T-cell (primary cell): ENCODE measurements around the gene RARA. TPM values are rescaled to one million over a fixed set of nuclear protein-coding genes. Genes with fewer than 3 reads are reported as not detected.
"Not testable (repeated sequence)": the region's sequence is repeated elsewhere in the genome, so short reads cannot be mapped to it uniquely, and the experiment has no call there.

Source experiments
- ATAC-seq, 4 experiments: fragments of 200-7000 bp in 3 of 4; fragments of 150-1000 bp in 1 of 4; cut with Tn5 transposase; replicated peaks in 1 of 4; 1 replicate in 3 of 4; 2 replicates in 1 of 4; pipeline ENCODE4 v1.10.0; 2021; ENCODE audit warnings: moderate library complexity in 3 of 4, mild to moderate bottlenecking in 2 of 4, moderate number of reproducible peaks in 1 of 4
- CTCF ChIA-PET, 2 donors: fragments of 300-600 bp; sonication (Branson Sonifier 250); formaldehyde crosslinking; loops; one replicate each; lab custom pipeline; 2022; ENCODE audit warnings: antibody characterized with exemption in 2 of 2; lab: Charles Lee
- POLR2A ChIA-PET, 2 donors: fragments of 300-600 bp; sonication (Branson Sonifier 250); formaldehyde crosslinking; loops; one replicate each; lab custom pipeline; 2022; ENCODE audit warnings: antibody characterized with exemption in 2 of 2; lab: Charles Lee
- DNase-seq, 35 experiments: peaks; one replicate each; pipeline versions ENCODE4 v3.0.0 to v3.0.0-alpha.2; 2013 to 2023
- H3K27ac ChIP-seq: one replicate; pipeline ENCODE4 v1.5.1; 2013; ENCODE audit warnings: low read length
- H3K27me3 ChIP-seq, 2 experiments: replicated peaks in 1 of 2; 1 replicate in 1 of 2; 2 replicates in 1 of 2; pipeline versions ENCODE4 v1.6.1 to v1.7.0; 2013; ENCODE audit warnings: low read length in 1 of 2, mixed read lengths in 1 of 2; ENCODE audit not compliant: control insufficient read depth in 2 of 2, insufficient read depth in 2 of 2; ENCODE audit errors: extremely low read depth in 1 of 2
- H3K36me3 ChIP-seq, 2 donors: 1 replicate in 1 of 2; 2 replicates in 1 of 2; pipeline versions ENCODE4 v1.6.1 to v1.7.0; 2013; ENCODE audit warnings: low read length in 1 of 2; ENCODE audit not compliant: control insufficient read depth in 2 of 2, insufficient read depth in 1 of 2; ENCODE audit errors: extremely low read depth in 1 of 2
- H3K4me1 ChIP-seq, 2 experiments: 1 replicate in 1 of 2; 2 replicates in 1 of 2; pipeline versions ENCODE4 v1.6.1 to v1.7.0; 2013; ENCODE audit warnings: low read length in 2 of 2, mixed read lengths in 1 of 2; ENCODE audit not compliant: insufficient read depth in 2 of 2, control insufficient read depth in 1 of 2; ENCODE audit errors: extremely low read depth in 1 of 2
- H3K4me3 ChIP-seq, 2 donors: 1 replicate in 1 of 2; 2 replicates in 1 of 2; pipeline versions ENCODE4 v1.5.1 to v1.7.0; 2013; ENCODE audit warnings: mild to moderate bottlenecking in 2 of 2, low read length in 1 of 2, moderate library complexity in 1 of 2; ENCODE audit not compliant: control insufficient read depth in 1 of 2; ENCODE audit errors: extremely low read depth in 1 of 2
- H3K9me3 ChIP-seq: 2 replicates; pipeline ENCODE4 v1.7.0; 2013
- H3K27ac Mint-ChIP-seq, 2 donors: one replicate each; pipeline ENCODE4 v1.8.0; 2020 to 2021; ENCODE audit warnings: mild to moderate bottlenecking in 2 of 2, mixed read lengths in 2 of 2
- H3K27me3 Mint-ChIP-seq, 2 donors: one replicate each; pipeline ENCODE4 v1.8.0; 2021 to 2022; ENCODE audit warnings: mixed read lengths in 2 of 2
- H3K36me3 Mint-ChIP-seq: one replicate; pipeline ENCODE4 v1.8.0; 2021; ENCODE audit warnings: mixed read lengths
- H3K4me1 Mint-ChIP-seq, 3 donors: one replicate each; pipeline ENCODE4 v1.8.0; 2020 to 2022; ENCODE audit warnings: mixed read lengths in 3 of 3, mild to moderate bottlenecking in 1 of 3
- H3K4me3 Mint-ChIP-seq, 3 donors: one replicate each; pipeline ENCODE4 v1.8.0; 2020 to 2022; ENCODE audit warnings: mild to moderate bottlenecking in 3 of 3, mixed read lengths in 3 of 3, moderate library complexity in 3 of 3
- H3K9me3 Mint-ChIP-seq, 3 donors: one replicate each; pipeline ENCODE4 v1.8.0; 2020 to 2022; ENCODE audit warnings: mixed read lengths in 3 of 3
- WGBS: methylation state at CpG from one replicate; pipeline ENCODE4 v1.1.5; 2013; ENCODE audit warnings: missing lambda C conversion rate; ENCODE audit not compliant: insufficient coverage; 5-methylcytosine and 5-hydroxymethylcytosine counted together
- total RNA-seq, 35 experiments: library from RNA in 6 of 35; stranded (reverse) in 6 of 35; fragments of 120-200 nt in 1 of 35; gene quantifications; one replicate each; pipeline versions ENCODE4 v1.2.1 to v1.2.4 and lab custom pipeline; 2013 to 2026

RARA gene
- total RNA-seq, 5 donors from 2014 or later (not counting 1 experiment from before 2014, with no cell fraction given), result 46.8 to 90.7 (median 69.1) TPM

GRCh38 chr17:40293363-40293762 is 15.6 kb upstream of the RARA start:
- Mint-ChIP-seq H3K4me3 (no peak overlapping the region), H3K27me3 (no peaks in the 10 kb centered on the region), H3K9me3 (no peaks in the 10 kb centered on the region), H3K36me3 (peaks cover 7% of the 10 kb centered on the region), H3K4me1 (peaks cover 6 to 9% (median 6%) of the 10 kb centered on the region in 3 donors), H3K27ac (no peak overlapping the region)
- Histone ChIP-seq H3K27ac (no peak overlapping the region), H3K36me3 (no peaks in the 10 kb centered on the region), H3K4me1 (peaks cover 2 to 5% of the 10 kb centered on the region in 2 experiments), H3K4me3 (no peak overlapping the region), H3K9me3 (no peaks in the 10 kb centered on the region), H3K27me3 (no peaks in the 10 kb centered on the region)
- ChIA-PET CTCF (interaction anchor here (0.5 to 1.3 kb wide), 5 partner anchors 8 to 1355 kb away, joined by 3 to 7 read pairs (median 3); no protein-coding TSS in a partner anchor), POLR2A (interaction anchor here (0.6 to 0.9 kb wide), 3 partner anchors 14 to 476 kb away, joined by 3 to 7 read pairs (median 7); no protein-coding TSS in a partner anchor)
- ATAC-seq (no peak), DNase-seq (no peak)
- no CpG with 5 or more reads among the region's 1 CpG for WGBS

GRCh38 chr17:40295488-40296436 is 13.2 kb upstream of the RARA start:
- Histone ChIP-seq H3K4me3 (no peak overlapping the region), H3K27me3 (no peaks in the 10 kb centered on the region), H3K27ac (no peak overlapping the region), H3K4me1 (no peaks in the 10 kb centered on the region), H3K36me3 (no peaks in the 10 kb centered on the region), H3K9me3 (no peaks in the 10 kb centered on the region)
- H3K4me3 Mint-ChIP-seq, result no peak overlapping the region
- ATAC-seq (no peak), DNase-seq (no peak)
- ChIA-PET POLR2A (no interaction called here), CTCF (interaction anchor here (0.5 to 0.7 kb wide), 3 partner anchors 12 to 75 kb away, joined by 3 to 6 read pairs (median 3); no protein-coding TSS in a partner anchor)
- no peaks in the 10 kb centered on the region for H3K4me1 Mint-ChIP-seq
- 90% methylated on average over 1 of the region's 5 CpGs for WGBS
- H3K9me3 Mint-ChIP-seq, result no peaks in the 10 kb centered on the region
- no peak overlapping the region for H3K27ac Mint-ChIP-seq
- H3K36me3 Mint-ChIP-seq, result peaks cover 7% of the 10 kb centered on the region
- no peaks in the 10 kb centered on the region for H3K27me3 Mint-ChIP-seq

- Histone ChIP-seq H3K27me3 (no peaks in the 10 kb centered on the region), H3K4me1 (no peaks in the 10 kb centered on the region), H3K27ac (no peak overlapping the region), H3K36me3 (no peaks in the 10 kb centered on the region), H3K4me3 (no peak overlapping the region), H3K9me3 (no peaks in the 10 kb centered on the region)
- ATAC-seq, result no peak
- H3K27me3 Mint-ChIP-seq, result no peaks in the 10 kb centered on the region
- peaks cover 7% of the 10 kb centered on the region for H3K36me3 Mint-ChIP-seq
- CTCF ChIA-PET, result interaction anchor here in 1 of 2 donors (2.5 kb wide), 1 partner anchor 57 kb away, joined by 10 read pairs; no protein-coding TSS in a partner anchor
- no peaks in the 10 kb centered on the region for H3K4me1 Mint-ChIP-seq
- WGBS, result no CpG with 5 or more reads among the region's 2 CpGs
- no peak overlapping the region for H3K4me3 Mint-ChIP-seq
- no peaks in the 10 kb centered on the region for H3K9me3 Mint-ChIP-seq
- DNase-seq, result no peak
- H3K27ac Mint-ChIP-seq, result no peak overlapping the region
- POLR2A ChIA-PET, result no interaction called here
These were observed 11.5 kb upstream of the RARA start for GRCh38 chr17:40297511-40297910.

- DNase-seq, result no peak
- ChIA-PET POLR2A (no interaction called here), CTCF (interaction anchor here (0.5 to 2.5 kb wide), 4 partner anchors 9 to 90 kb away, joined by 4 to 14 read pairs (median 8); no protein-coding TSS in a partner anchor)
- Mint-ChIP-seq H3K4me3 (no peak overlapping the region), H3K36me3 (peaks cover 4% of the 10 kb centered on the region), H3K9me3 (no peaks in the 10 kb centered on the region), H3K27me3 (no peaks in the 10 kb centered on the region), H3K27ac (no peak overlapping the region), H3K4me1 (peaks cover 7 to 10% (median 8%) of the 10 kb centered on the region in 3 donors)
- Histone ChIP-seq H3K27me3 (no peaks in the 10 kb centered on the region), H3K36me3 (no peaks in the 10 kb centered on the region), H3K4me3 (no peak overlapping the region), H3K27ac (no peak overlapping the region), H3K4me1 (peaks cover 6 to 7% of the 10 kb centered on the region in 2 experiments), H3K9me3 (no peaks in the 10 kb centered on the region)
- no peak for ATAC-seq
- WGBS, result no CpG with 5 or more reads among the region's 3 CpGs
These were observed 10.3 kb upstream of the RARA start for GRCh38 chr17:40298726-40299125.

- H3K4me1 ChIP-seq, result peaks cover 8 to 11% of the 10 kb centered on the region in 2 experiments
- WGBS, result no CpG with 5 or more reads among the region's 7 CpGs
- peaks cover 12 to 15% (median 14%) of the 10 kb centered on the region in 3 donors for H3K4me1 Mint-ChIP-seq
- H3K27me3 ChIP-seq, H3K9me3 Mint-ChIP-seq, H3K4me3 ChIP-seq, H3K9me3 ChIP-seq, H3K27me3 Mint-ChIP-seq, H3K27ac Mint-ChIP-seq, H3K27ac ChIP-seq, ATAC-seq, DNase-seq, H3K4me3 Mint-ChIP-seq, H3K36me3 ChIP-seq, H3K36me3 Mint-ChIP-seq: not testable (repeated sequence)
- ChIA-PET CTCF (interaction anchor here (0.5 to 2.5 kb wide), 13 partner anchors 8 to 491 kb away, joined by 3 to 14 read pairs (median 5); partner anchors contain the start of gene TOP2A (in 1 of the 2)), POLR2A (interaction anchor here (0.6 to 1.0 kb wide), 3 partner anchors 11 to 56 kb away, joined by 3 to 10 read pairs (median 4); no protein-coding TSS in a partner anchor)
These were observed 9.7 kb upstream of the RARA start for GRCh38 chr17:40299159-40299757.

GRCh38 chr17:40301315-40301714 is 7.7 kb upstream of the RARA start:
- H3K27me3 Mint-ChIP-seq, result no peaks in the 10 kb centered on the region
- ATAC-seq (no peak), DNase-seq (no peak)
- Histone ChIP-seq H3K9me3 (no peaks in the 10 kb centered on the region), H3K27me3 (no peaks in the 10 kb centered on the region), H3K4me1 (peaks cover 10 to 13% of the 10 kb centered on the region in 2 experiments), H3K36me3 (no peaks in the 10 kb centered on the region), H3K4me3 (no peak overlapping the region), H3K27ac (no peak overlapping the region)
- H3K36me3 Mint-ChIP-seq, result no peaks in the 10 kb centered on the region
- no peak overlapping the region for H3K27ac Mint-ChIP-seq
- H3K9me3 Mint-ChIP-seq, result no peaks in the 10 kb centered on the region
- H3K4me3 Mint-ChIP-seq, result no peak overlapping the region
- POLR2A ChIA-PET, result no interaction called here
- H3K4me1 Mint-ChIP-seq, result peaks cover 14 to 16% (median 15%) of the 10 kb centered on the region in 3 donors
- CTCF ChIA-PET, result interaction anchor here (1.0 to 3.3 kb wide), 5 partner anchors 8 to 206 kb away, joined by 3 to 69 read pairs (median 7); partner anchors contain the start of gene TOP2A (in 1 of the 2)
- 90% methylated on average over 4 of the region's 4 CpGs for WGBS
